H9 (cell line): Measurements from ENCODE around the gene DCC. TPM values are rescaled to one million over a fixed set of nuclear protein-coding genes. Genes with fewer than 3 reads are reported as not detected.

ENCODE experiments used
- DNase-seq: peaks from one replicate; pipeline ENCODE4 v3.0.0-alpha.2; 2017
- H2AFZ ChIP-seq: one replicate; pipeline ENCODE4 v1.6.1; 2013; ENCODE audit warnings: mild to moderate bottlenecking, low read length, control low read depth, moderate library complexity
- H2AK5ac ChIP-seq: 2 replicates; pipeline ENCODE4 v1.6.1; 2013; ENCODE audit warnings: low read length, control low read depth, mixed read lengths; ENCODE audit not compliant: insufficient read length
- H2BK120ac ChIP-seq: one replicate; pipeline ENCODE4 v1.6.1; 2013; ENCODE audit warnings: low read depth, mild to moderate bottlenecking, low read length, control low read depth, inconsistent platforms; ENCODE audit not compliant: poor library complexity, severe bottlenecking
- H2BK12ac ChIP-seq: 2 replicates; pipeline ENCODE4 v1.6.1; 2013; ENCODE audit warnings: low read length, control low read depth, mixed read lengths, low read depth; ENCODE audit not compliant: insufficient read length
- H2BK15ac ChIP-seq: 2 replicates; pipeline ENCODE4 v1.6.1; 2013; ENCODE audit warnings: low read depth, low read length, control low read depth
- H2BK20ac ChIP-seq: one replicate; pipeline ENCODE4 v1.6.1; 2013; ENCODE audit warnings: low read depth, mild to moderate bottlenecking, low read length, control low read depth, inconsistent platforms; ENCODE audit not compliant: poor library complexity, severe bottlenecking
- H2BK5ac ChIP-seq: 2 replicates; pipeline ENCODE4 v1.6.1; 2013; ENCODE audit warnings: low read length, control low read depth, mixed read lengths; ENCODE audit not compliant: insufficient read length
- H3K14ac ChIP-seq: 2 replicates; pipeline ENCODE4 v1.6.1; 2013; ENCODE audit warnings: low read length, control low read depth; ENCODE audit not compliant: insufficient read depth
- H3K18ac ChIP-seq: 2 replicates; pipeline ENCODE4 v1.6.1; 2013; ENCODE audit warnings: low read depth, mild to moderate bottlenecking, mixed read lengths, low read length, control low read depth; ENCODE audit not compliant: insufficient read length
- H3K23ac ChIP-seq: 2 replicates; pipeline ENCODE4 v1.6.1; 2013; ENCODE audit warnings: low read length, control low read depth, mixed read lengths, low read depth; ENCODE audit not compliant: insufficient read length
- H3K23me2 ChIP-seq: 2 replicates; pipeline ENCODE4 v1.6.1; 2013; ENCODE audit warnings: low read depth, mild to moderate bottlenecking, mixed read lengths, low read length, control low read depth; ENCODE audit not compliant: insufficient read length, poor library complexity, severe bottlenecking
- H3K27ac ChIP-seq: 2 replicates; pipeline ENCODE4 v1.5.1; 2013; ENCODE audit warnings: low read length, control low read depth, mixed read lengths, low read depth; ENCODE audit not compliant: insufficient read length
- H3K27me3 ChIP-seq: 2 replicates; pipeline ENCODE4 v1.6.1; 2013; ENCODE audit warnings: low read length, control low read depth, inconsistent platforms; ENCODE audit not compliant: insufficient read depth
- H3K4ac ChIP-seq: 2 replicates; pipeline ENCODE4 v1.6.1; 2013; ENCODE audit warnings: low read depth, mild to moderate bottlenecking, control low read depth, inconsistent platforms, low read length, moderate library complexity
- H3K4me1 ChIP-seq: 2 replicates; pipeline ENCODE4 v1.6.1; 2013; ENCODE audit warnings: low read length, control low read depth, inconsistent platforms; ENCODE audit not compliant: insufficient read depth
- H3K4me2 ChIP-seq: 2 replicates; pipeline ENCODE4 v1.6.1; 2013; ENCODE audit warnings: low read length, control low read depth, mixed read lengths; ENCODE audit not compliant: insufficient read length, insufficient read depth
- H3K56ac ChIP-seq: 2 replicates; pipeline ENCODE4 v1.6.1; 2013; ENCODE audit warnings: low read depth, mild to moderate bottlenecking, mixed read lengths, low read length, control low read depth; ENCODE audit not compliant: insufficient read length
- H3K79me1 ChIP-seq: 2 replicates; pipeline ENCODE4 v1.6.1; 2013; ENCODE audit warnings: low read depth, mild to moderate bottlenecking, moderate library complexity, low read length, control low read depth, inconsistent platforms; ENCODE audit not compliant: insufficient read depth, poor library complexity, severe bottlenecking
- H3K79me2 ChIP-seq: 2 replicates; pipeline ENCODE4 v1.6.1; 2013; ENCODE audit warnings: low read length, control low read depth, inconsistent platforms; ENCODE audit not compliant: insufficient read depth
- H3K9ac ChIP-seq: 2 replicates; pipeline ENCODE4 v1.6.1; 2013; ENCODE audit warnings: low read length, control low read depth, mixed read lengths; ENCODE audit not compliant: insufficient read length; ENCODE audit errors: extremely low read depth
- H3K9me3 ChIP-seq: one replicate; pipeline ENCODE4 v1.6.1; 2013; ENCODE audit warnings: low read depth, low read length, inconsistent platforms; ENCODE audit not compliant: control insufficient read depth
- H3T11ph ChIP-seq: one replicate; pipeline ENCODE4 v1.6.1; 2013; ENCODE audit warnings: mild to moderate bottlenecking, low read length, control low read depth, inconsistent platforms
- H4K20me1 ChIP-seq: one replicate; pipeline ENCODE4 v1.6.1; 2013; ENCODE audit not compliant: control insufficient read depth, insufficient read length, insufficient read depth
- H4K5ac ChIP-seq: 2 replicates; pipeline ENCODE4 v1.6.1; 2013; ENCODE audit warnings: low read depth, mild to moderate bottlenecking, mixed read lengths, low read length, control low read depth; ENCODE audit not compliant: insufficient read length
- H4K8ac ChIP-seq: replicated peaks from 2 replicates; pipeline ENCODE4 v1.6.1; 2013; ENCODE audit warnings: low read length, control low read depth, mixed read lengths, low read depth; ENCODE audit not compliant: insufficient read length
- H4K91ac ChIP-seq: 2 replicates; pipeline ENCODE4 v1.6.1; 2013; ENCODE audit warnings: low read depth, mild to moderate bottlenecking, moderate library complexity, mixed read lengths, low read length, control low read depth; ENCODE audit not compliant: insufficient read length
- H3K27ac Mint-ChIP-seq, 3 experiments: 2 replicates in 2 of 3; 3 replicates in 1 of 3; pipeline ENCODE4 v1.8.0; 2020 to 2021; ENCODE audit warnings: mixed read lengths in 3 of 3, mild to moderate bottlenecking in 1 of 3, moderate library complexity in 1 of 3
- H3K27me3 Mint-ChIP-seq: 2 replicates; pipeline ENCODE4 v1.8.0; 2021; ENCODE audit warnings: low read depth, mild to moderate bottlenecking, moderate library complexity, mixed read lengths
- H3K36me3 Mint-ChIP-seq, 3 experiments: 2 replicates in 2 of 3; 3 replicates in 1 of 3; pipeline ENCODE4 v1.8.0; 2020 to 2021; ENCODE audit warnings: low read depth in 3 of 3, mixed read lengths in 3 of 3; ENCODE audit not compliant: insufficient read depth in 1 of 3
- H3K4me1 Mint-ChIP-seq, 2 experiments: 2 replicates each; pipeline ENCODE4 v1.8.0; 2020; ENCODE audit warnings: mixed read lengths in 2 of 2
- H3K4me3 Mint-ChIP-seq, 2 experiments: 2 replicates in 1 of 2; 3 replicates in 1 of 2; pipeline ENCODE4 v1.8.0; 2020 to 2021; ENCODE audit warnings: mild to moderate bottlenecking in 2 of 2, mixed read lengths in 2 of 2, moderate library complexity in 1 of 2
- H3K9me3 Mint-ChIP-seq, 2 experiments: 2 replicates in 1 of 2; 3 replicates in 1 of 2; pipeline ENCODE4 v1.8.0; 2020; ENCODE audit warnings: mild to moderate bottlenecking in 2 of 2, mixed read lengths in 2 of 2, moderate library complexity in 1 of 2
- CTCF ChIP-seq: fragments of 200-600 bp; sonication (generic); conservative IDR thresholded peaks from 3 replicates; pipeline ENCODE4 v1.8.0; 2021; ENCODE audit warnings: antibody characterized with exemption, mild to moderate bottlenecking
- total RNA-seq: library from RNA; stranded (reverse); gene quantifications from 2 replicates; pipeline ENCODE4 v1.2.1, GENCODE V29; 2021

DCC gene
- total RNA-seq, 1 experiment from 2014 or later = 0.35 TPM

DNA sequence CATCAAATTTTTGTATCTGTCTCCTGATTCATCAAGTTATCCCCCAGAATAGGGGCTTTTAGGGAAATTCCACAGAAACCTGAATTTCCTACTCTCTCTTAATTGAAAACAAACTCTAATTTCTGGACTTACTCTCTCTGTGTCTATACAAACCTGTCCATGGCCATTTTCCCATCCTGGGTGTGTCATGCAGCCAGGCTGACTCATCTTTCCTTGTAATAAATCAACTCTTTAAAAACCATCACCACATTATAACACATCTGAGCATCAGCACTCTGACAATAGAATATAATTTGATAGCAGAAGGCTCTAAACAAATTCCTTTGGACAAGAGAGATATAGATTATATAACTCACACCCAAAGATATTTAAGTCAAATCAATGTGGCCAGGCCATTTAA is 610.2 kb downstream of the DCC start:
- no peak for TF ChIP-seq CTCF
- H3K56ac ChIP-seq = no peak overlapping the region
- H2AFZ ChIP-seq = no peak overlapping the region
- H4K8ac ChIP-seq = no peak overlapping the region
- no peaks in the 10 kb centered on the region for H3K79me1 ChIP-seq
- H3K27me3 Mint-ChIP-seq = no peaks in the 10 kb centered on the region
- no peak overlapping the region for H3K23ac ChIP-seq
- no peaks in the 10 kb centered on the region for H4K20me1 ChIP-seq
- H3K27me3 ChIP-seq = no peaks in the 10 kb centered on the region
- H3K4ac ChIP-seq = no peak overlapping the region
- H2BK15ac ChIP-seq = no peak overlapping the region
- H4K5ac ChIP-seq = no peak overlapping the region
- no peak overlapping the region for H2BK120ac ChIP-seq
- DNase-seq = no peak
- no peak overlapping the region for H3K18ac ChIP-seq
- H3K36me3 Mint-ChIP-seq = no peaks in the 10 kb centered on the region
- no peaks in the 10 kb centered on the region for H3K9me3 Mint-ChIP-seq
- H3K9ac ChIP-seq = no peak overlapping the region
- H3K9me3 ChIP-seq = no peaks in the 10 kb centered on the region
- H2BK12ac ChIP-seq = no peak overlapping the region
- no peak overlapping the region for H4K91ac ChIP-seq
- no peaks in the 10 kb centered on the region for H3K4me1 Mint-ChIP-seq
- no peak overlapping the region for H3K4me3 Mint-ChIP-seq
- H3K14ac ChIP-seq = no peak overlapping the region
- no peak overlapping the region for H2BK20ac ChIP-seq
- H2BK5ac ChIP-seq = no peak overlapping the region
- H3K4me1 ChIP-seq = no peaks in the 10 kb centered on the region
- no peak overlapping the region for H2AK5ac ChIP-seq
- no peak overlapping the region for H3K27ac Mint-ChIP-seq
- H3K27ac ChIP-seq = no peak overlapping the region
- no peak overlapping the region for H3K4me2 ChIP-seq
- no peaks in the 10 kb centered on the region for H3K79me2 ChIP-seq
- no peaks in the 10 kb centered on the region for H3K23me2 ChIP-seq
- H3T11ph ChIP-seq = no peak overlapping the region
